Activated CD8-positive, alpha-beta memory T cell treated with anti-CD3 and anti-CD28 coated beads, Interleukin-2, amount 50 U/mL, for 48 hours (primary cell): ENCODE measurements around the gene TMEM101.
"Not testable (repeated sequence)": the region's sequence is repeated elsewhere in the genome, so short reads cannot be mapped to it uniquely, and the experiment has no call there.

ENCODE experiments used
- DNase-seq: peaks from one replicate; pipeline ENCODE4 v3.0.0-alpha.2; 2020

Gene TMEM101

DNA sequence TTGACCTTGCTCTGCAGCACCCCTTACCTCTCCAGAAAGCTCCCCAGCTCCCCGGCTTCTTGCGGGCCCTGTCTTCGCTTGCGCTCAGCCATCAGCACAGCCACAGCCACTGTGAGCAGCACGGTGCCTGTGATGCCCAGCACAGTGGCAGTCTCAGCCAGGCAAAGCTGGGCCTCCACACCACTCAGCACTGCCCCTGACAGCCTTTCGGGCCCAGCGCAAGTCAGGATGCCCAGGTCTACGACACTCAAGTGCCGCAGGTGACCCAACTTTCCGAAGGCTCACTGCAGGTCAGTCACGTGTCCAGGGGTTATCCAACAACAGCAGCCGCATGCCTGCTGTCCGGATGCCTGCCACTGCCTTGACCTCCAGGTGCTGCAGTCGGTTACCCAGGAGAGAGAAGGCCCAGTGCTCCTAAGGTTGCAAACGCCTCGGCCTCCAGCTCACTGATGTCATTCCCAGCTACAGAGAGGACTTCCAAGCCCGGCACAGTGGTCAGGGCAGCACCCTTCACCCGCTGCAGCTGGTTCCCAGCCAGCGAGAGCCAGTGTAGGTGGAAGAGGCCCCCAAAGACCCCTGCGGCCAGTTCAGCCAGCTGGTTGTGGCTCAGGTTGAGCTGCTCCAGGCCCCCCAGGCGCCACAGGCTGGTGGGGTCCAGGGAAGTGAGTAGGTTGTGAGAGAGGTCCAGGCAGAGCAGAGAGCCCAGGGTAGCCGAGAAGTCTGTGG, 8.9 kb upstream of the TMEM101 start:
- no peak for DNase-seq

DNA sequence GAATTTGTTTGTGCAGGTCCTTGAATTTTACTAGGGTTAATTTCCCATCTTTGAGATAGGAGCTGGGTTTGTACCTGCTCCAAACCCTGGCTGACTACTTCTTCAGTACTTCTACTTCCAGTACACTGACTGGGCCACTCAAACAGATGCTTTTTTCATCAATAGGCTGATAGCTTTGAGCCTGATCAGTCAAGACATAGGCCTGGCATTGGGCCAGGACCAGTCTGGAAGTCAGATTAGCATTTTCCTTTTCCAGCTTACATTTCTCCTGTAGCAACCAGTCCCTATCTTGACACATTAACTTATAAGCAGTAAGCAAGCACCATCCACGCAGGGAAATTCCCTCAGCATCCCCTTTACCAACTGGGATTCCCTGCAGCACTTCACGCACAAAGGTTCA, 7.5 kb upstream of the TMEM101 start:
- DNase-seq: no peak

DNA sequence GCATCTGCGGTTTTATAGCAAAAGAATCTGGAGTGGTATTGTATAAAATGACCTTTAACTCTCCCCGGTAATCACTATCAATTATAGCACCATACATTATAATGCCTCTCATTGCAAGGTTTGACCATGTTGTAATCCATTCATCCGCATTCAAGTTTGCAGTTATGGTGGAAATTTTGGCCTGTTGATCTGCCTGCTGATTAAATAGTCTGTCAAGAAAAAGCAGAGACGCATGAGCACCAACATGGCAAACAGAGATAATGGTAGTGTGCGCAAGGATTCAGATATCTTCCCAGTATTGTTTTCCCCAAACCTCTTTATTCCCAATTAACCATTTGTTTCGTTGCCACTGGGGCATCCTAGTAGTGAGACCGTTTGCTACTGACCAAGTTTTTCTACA, 6.5 kb upstream of the TMEM101 start:
- DNase-seq: not testable (repeated sequence)

DNA sequence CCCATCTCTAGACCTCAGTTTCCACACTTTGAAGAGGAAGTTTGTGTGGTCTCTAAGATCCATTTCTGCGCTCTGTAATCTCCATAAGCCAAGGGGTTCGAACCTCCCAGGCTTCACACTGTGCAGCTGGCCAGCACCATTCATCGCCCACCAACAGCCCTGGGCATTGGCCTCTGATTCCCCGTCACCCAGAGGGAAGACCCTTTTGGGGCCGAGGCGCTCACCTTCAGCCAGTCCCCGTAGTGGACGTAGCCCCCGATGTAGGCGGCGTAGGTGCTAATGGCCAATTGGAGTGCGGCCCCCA, 678 bp downstream of the TMEM101 start:
- DNase-seq: no peak

DNA sequence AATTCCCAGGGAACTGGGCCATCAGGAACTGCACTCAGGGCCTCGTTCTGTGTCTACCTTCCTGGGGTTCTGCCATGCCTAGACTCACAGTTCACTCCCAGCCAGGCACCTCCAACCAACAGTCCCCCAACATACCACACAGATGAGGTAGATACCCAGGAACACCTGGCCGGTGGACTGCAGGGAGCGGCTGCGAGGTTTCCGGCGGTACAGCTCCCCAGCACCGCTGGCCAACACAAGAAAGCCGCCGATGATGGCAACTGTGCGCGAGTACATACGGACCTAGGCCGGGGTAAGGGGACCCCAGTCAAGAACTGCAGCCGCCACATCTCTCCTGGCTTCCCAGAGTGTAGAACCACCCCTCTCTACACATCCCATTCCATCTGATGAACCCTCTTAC, 1.9 kb downstream of the TMEM101 start:
- no peak for DNase-seq

DNA sequence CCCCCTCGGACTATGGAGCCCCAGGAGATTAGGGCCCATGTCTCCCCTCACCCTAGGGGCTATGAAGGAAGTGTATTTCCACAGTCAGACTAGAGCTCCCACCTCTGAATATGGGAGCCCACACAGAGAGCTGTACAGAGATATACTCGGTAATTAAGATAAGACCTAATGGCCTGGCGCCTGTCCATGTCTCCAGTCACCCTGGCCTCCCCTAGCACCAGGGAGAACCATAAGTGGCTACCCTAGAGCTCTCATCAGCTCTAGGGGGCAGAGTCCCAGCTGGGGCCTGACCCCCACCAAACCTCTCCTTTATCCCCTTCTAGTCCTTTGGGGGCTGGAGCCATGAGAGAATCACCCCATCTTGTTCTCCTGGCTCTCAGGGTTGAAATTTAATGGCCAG, 2.4 kb downstream of the TMEM101 start:
- no peak for DNase-seq

DNA sequence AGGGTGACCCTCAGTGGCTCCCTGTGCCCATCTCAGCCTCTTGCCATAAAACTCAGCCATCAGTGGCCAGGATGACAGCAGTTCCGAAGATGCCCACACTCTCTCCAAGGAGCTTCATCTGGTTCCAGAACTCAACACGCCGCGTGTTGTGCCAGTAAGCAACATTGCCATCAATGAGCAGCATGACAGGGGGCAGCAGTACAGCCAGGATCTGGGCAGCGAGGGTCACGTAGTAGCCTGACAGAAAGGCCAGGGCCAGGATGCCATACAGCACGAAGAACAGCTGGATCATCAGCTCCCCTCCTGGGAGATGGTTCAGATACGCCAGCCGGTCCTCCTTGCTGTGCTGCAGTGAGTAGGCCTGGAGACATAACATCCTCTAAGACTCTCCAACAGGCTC, 2.9 kb downstream of the TMEM101 start:
- no peak for DNase-seq

DNA sequence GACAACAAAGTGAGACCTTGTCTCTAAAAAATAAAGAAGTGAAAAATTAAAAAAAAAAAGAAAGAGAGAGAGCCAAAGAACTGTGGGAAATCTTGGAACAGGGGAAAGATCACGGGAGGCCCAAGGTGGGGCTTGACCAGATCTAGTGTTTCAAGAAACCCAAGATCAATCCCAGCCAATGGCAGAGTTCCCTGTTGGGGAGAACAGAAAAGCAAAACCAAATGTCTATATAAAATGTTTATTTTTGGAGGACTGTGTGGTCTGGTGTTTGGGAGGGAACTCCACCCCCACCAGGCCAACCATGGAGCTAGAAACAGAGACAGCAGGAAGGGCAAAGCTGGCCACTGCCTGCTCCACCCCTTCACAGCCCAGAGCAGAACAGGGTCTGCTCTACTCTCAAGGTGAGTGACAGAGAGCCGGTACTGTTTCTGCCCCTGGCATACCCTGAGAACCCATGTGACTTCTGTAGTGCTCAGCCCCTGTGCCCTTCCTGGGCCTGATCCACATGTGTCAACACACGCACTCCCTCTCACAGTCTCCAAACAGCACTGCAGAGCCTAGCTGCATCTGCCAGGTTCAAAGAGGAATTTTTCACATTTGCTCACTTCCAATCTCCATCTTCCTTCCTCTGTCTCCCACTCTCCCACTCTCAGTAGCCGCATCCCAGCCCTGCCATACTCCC, 3.7 kb downstream of the TMEM101 start:
- DNase-seq: no peak

DNA sequence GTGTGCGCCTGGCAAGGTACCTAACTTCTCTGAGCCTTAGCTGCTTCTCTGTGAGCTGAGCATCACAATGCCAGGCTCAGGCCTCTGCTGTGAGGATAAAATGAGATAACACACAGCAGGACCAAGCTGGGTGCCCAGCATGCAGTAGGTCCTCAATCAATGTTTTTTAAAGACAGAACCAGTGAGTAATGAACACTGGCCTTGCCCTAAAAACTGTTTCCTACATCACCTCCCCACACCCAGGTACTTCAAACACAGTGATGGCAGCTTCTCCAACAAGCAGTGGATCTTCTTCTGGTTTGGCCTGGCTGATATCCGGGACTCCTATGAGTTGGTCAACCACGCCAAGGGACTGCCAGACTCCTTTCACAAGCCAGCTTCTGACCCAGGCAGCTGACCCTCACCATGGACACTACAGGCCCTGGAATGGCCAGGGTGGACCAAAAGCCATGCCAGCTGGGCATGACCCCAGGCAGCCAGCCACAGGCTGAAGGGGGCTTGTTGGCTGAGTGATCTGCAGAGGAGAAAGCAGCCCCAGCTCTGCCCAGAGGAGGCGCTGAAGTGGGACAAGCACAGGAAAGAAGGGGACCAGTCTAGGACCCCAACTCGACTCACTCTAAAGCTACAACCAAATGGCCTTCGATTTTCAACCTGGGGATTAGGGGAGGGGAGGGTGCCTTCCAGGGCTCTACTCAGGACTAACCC, 6.4 kb downstream of the TMEM101 start:
- DNase-seq: no peak

DNA sequence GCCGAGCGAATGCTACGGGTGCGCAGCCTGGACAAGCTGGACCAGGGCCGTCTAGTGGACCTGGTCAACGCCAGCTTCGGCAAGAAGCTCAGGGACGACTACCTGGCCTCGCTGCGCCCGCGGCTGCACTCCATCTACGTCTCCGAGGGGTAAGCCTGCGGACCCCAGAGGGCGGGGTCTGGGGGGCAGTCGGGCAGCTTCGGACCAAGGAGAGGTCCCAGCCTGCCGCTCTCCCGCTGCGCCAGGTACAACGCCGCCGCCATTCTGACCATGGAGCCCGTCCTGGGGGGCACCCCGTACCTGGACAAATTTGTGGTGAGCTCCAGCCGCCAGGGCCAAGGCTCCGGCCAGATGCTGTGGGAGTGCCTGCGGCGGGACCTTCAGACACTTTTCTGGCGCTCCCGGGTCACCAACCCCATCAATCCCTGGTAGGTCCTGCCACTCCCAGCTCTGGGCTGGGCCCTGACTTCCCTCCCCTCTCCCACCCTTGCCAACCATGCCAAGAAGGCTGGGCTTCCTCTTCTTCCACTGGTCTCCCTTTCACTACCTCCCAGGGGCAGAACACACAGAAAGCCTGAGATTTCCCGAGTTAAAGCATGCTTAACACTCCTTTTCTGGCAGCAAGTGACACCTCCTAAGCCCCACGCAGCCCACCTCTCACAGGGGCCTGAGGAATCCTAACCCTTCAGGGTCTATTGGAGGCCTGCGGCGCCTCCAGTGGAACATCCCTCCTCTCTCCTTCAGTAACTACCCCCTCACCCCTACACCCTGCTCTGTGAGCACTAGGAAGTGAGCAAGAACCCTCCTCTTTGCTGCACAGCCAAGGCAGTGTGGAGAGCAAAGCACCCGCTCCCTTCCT, 7.2 kb downstream of the TMEM101 start:
- DNase-seq: no peak

DNA sequence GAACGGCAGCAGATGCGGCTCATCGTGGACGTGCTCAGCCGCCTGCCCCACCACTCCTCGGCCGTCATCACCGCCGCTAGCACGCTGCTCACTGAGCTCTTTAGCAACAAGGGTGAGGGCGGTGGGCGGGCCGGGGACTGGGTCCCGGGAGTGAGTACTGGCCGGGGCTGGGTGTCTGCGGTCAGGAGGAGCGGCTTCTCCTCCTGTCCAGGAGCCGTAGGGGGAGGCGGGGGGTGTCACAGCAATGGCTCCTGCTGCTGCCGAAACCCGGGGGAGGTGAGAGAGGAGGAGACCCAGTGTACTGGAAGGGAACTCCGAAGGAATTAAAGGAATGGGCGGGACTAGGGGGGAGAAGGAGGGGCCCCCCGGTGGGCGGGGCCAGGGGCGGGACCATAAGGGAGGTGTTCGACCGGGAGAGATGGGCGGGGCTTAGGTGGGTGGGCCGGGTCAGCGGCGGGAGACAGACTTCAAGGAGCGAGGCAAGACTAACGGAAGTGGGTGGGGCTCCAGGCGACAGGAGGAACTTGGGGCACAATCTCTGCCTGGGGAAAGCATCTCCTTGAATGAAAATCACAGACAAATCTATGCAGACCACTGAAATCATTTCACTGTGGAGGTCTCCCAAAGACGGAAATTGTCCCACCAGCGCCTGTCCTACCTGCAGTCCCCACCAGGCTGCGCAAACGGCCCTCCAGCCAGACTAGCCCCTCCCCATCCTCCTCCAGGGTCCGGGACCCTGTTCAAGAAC, 8.0 kb downstream of the TMEM101 start:
- DNase-seq: peak; percentile 99

DNA sequence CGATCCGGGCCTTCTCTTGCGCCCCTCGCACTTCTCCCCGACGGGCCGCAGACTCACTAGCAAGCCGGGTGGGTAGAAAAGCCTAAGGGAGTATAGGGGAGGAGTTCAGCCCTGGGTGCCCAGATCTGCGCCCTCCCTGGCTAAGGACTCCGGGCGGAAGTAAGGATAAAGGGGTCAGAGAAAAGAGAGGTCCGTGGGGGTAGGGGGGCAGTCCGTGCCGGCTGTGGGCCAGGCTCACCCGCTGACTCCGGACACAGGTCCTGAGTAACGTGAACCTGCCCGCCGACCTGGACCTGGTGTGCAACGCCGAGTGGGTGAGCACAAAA, 8.5 kb downstream of the TMEM101 start:
- no peak for DNase-seq

DNA sequence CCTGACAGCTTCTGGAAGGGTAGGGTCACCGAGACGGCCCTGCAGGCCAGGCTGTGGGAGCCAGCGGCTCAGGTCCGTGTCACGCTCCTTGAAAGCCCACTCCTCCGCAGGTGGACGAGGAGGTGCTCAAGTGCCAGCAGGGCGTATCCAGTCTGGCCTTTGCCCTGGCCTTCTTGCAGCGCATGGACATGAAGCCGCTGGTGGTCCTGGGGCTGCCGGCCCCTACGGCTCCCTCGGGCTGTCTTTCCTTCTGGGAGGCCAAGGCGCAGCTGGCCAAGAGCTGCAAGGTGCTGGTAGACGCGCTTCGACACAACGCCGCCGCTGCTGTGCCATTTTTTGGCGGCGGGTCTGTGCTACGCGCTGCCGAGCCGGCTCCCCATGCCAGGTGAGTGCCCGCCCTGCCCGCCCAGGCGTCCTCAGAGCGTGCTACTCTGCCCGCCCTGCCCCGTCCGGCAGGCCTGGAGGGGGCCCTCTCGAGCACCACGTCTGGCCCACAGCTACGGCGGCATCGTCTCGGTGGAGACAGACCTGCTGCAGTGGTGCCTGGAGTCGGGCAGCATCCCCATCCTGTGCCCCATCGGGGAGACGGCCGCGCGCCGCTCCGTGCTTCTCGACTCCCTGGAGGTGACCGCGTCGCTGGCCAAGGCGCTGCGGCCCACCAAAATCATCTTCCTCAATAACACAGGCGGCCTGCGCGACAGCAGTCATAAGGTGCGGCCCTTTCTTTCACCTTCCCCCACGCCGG, 9.1 kb downstream of the TMEM101 start:
- DNase-seq: peak; percentile 77

DNA sequence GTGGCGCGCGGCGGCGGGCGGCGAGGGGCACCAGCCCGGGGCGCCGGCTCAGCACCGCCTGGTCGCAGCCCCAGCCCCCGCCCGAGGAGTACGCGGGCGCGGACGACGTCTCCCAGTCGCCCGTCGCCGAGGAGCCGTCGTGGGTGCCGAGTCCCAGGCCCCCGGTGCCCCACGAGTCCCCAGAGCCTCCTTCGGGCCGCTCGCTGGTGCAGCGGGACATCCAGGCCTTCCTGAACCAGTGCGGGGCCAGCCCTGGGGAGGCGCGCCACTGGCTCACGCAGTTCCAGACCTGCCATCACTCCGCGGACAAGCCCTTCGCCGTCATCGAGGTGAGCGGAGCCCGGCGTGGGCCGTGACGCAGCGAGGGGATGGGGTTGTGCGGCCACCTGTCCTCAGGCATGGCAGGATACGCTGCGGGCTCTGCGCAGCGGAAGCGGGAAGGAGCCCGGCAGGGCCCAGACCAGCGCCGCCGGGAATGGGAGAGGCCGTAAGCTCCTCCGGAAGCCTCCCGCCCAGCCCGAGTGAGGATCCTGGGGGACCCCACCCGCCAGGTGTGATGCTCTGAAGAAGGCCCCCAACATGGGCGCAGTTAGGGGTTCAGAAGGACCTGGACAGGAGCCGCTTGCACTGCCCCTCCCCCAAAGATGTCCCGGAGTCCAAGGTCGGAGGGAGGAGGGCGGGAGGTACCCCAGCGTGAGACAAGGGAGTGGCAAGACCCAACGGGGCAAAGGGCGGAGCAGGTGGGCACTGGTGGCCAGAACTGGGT, 9.8 kb downstream of the TMEM101 start:
- DNase-seq: peak; percentile 66

DNA sequence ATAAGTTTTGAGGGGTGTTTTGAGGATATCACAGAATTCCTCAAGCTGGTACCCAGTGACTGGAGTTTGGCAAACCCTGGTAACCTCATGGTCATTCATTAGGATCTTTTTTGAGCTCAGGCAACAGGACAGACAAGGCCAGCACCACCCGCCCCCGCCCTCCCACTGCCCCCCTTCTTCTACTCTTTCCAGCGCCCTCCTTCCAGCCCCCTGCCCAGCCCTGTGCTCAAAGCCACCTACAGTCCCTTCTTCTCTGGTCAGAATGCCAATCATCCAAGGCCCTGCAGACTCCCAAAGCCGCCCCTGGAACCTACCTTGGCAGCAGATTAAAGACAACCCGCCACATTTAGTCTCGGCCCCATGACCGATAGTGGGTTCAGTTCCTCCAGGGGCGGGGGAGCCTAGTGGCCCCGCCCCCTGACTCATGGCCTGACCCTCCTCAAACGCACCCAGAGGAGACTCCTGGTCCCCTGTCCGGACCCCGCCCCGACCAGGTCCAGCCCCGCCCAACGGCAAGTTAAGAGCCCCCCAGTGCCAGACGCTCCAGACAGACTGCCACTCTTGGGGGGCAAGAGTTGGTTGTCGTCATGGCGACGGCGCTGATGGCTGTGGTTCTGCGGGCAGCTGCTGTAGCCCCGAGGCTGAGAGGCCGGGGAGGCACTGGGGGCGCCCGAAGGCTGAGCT, 10.5 kb downstream of the TMEM101 start, which contains the start of gene NAGS:
Gene NAGS (plus strand): TSS at position 546 of the 684 bp plus-strand sequence. CDS start 42 bp downstream, at position 588.
- no peak for DNase-seq

DNA sequence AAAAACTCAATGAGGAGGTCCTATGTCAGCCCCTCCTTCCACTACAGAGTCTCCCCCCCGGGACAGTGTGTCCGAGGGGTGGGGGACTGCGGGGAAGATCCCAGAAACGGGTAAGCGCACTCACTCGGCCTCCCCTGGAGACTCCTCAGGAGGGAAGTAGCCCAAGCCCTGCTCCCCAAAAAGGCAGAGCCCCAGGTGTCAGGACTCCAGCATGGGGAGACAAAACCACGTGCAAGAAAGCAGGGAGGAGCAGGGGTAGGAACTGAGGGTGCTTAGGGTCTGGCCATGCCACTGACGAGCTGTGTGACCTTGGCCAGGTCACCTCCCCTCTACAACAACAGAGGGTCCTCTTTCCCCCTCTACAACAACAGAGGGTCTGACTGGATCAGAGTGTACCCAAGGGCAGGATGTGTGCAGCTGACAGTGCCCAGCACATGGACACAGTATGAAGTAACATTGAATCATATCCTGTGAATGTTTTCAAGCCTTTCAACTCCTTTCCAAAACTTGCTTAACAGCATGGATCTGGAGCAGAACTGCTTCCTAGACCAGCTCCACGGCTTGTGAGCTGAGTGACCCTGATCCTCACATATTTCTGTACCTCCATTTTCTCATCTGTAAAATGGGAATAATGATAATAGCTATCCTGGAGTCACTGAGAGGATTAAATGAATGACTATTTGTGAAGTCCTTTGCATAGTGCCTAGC, 12.5 kb downstream of the TMEM101 start:
- DNase-seq: no peak

DNA sequence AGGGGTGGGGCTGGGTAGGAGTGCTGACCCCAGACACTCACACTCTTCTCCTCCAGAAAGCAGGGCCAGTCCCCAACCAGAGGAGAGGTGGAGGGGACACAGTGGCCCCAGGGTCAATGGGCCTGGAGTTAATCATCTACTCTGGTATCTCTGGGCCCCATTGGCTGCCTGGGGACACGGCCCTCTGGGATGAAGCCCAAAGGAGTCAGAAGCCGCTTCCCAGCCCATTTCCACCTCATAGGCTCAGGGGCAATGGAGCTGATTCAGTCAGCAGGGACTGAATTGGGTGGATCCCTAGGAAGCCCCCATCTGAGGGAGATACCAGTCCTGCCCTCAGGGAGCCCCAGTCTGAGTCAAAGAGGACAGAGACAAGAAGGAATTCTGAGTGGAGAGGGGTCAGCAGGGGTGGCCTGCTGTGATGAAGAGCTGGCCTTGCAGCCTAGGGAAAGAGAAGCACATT, 13.3 kb downstream of the TMEM101 start:
- DNase-seq: no peak

DNA sequence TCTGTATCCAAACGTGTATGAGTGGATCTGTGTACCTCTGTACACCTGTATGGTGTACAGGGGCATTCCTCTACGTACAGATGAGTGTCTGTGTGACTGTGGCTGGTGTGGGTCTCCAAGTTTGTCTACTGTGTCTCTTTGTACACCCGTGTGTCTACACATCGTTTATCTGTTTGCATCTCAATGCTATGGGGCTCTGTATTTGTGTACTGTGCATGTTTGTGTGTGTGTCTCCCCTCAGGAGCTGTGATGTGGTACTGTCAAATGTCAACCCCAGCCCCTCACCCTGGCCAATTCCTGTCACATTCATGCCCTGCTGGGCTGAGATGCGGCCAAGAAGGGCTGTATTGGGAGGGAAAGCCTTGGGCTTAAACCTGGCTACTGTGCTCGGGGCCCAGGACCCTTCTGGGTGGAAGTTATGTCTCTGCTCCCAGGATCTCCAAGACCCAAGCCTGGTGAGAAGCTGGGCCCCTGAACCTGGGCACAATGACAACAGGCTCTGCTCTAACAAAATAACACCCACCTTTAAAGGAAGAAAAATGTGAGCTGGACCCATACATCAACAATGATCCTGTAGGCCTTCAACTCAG, 13.8 kb downstream of the TMEM101 start:
- no peak for DNase-seq

DNA sequence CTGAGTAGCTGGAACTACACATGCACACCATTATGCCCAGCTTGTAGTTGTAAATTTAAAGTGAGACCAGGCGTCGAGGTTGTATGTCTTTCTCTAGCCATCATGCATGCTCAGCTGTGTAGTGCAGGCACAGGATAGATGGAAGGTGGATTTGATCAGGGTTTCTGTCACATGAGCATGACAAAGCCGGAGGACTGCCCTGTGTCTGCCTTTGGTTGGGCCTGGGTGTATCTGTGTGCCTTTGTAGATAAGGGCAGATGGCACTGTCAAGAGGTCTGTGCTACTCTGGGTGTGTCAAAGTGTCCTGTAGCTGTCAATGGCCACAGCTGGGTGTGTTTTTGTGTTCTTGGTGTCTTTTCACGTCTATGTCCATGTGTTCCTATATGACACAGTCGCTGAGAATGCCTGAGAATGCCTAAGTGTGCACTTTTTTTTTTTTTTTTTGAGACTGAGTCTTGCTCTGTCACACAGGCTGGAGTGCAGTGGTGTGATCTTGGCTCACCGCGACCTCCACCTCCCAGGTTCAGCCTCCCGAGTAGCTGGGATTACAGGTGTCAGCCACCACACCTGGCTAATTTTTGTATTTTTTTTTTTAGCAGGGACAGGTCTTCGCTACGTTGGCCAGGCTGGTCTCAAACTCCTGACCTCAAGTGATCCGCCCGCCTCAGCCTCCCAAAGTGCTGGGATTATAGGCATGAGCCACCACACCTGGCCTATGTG, 14.5 kb downstream of the TMEM101 start:
- DNase-seq: no peak
